ENCODE measurements around the gene NPRL2. TPM values are rescaled to one million over a fixed set of nuclear protein-coding genes. Genes with fewer than 3 reads are reported as not detected.
A peak's percentile ranks its signal among the peaks of the same experiment; 100 is the strongest.

The NPRL2 gene
- total and polyA plus RNA-seq, 5 experiments from 2014 or later: 36.2 to 63.8 (median 45.3) TPM

DNA sequence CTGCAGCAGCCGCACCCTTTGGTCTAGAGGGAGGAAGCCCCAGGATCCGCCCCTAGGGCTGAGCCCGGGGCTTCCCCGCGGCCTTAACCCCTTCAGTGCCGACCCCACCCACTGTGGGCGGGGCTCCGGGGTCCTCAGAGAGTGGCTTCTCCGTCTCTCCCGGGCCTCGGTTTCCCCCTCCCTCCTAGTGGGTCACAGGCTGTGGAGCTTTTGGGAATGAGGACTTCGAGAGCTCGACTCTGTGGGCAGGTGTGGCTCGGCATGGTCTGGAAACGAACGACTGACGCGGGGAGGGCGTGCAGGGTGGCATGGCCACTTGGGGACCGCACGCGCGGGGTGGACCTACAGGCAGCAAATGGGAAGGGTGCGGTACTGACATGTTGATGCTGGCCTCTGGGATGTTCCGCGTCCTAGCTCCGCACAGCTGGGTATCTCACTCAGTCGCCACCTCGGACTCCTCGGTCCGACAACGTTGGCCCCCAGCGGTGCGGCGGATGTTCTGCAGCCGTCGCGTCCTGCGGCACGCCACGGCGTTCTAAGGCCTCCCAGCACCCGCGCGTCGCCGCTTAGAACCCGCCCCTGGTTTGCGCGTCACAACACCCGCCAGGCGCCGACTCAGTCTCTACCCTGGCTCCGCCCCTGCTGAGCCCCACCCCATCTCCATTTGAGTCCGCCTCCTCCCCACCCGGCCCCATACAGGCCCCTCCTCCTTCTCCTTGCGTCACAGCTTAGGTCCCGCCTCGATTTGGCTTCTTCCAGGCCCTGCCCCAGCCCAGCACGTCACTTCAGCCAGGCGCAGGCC lies 51.5 kb downstream of the NPRL2 start, which contains the start of the genes HYAL3 and NAA80:
TSS of gene HYAL3 (minus strand) at position 570 of the 802 bp plus-strand sequence. CDS start 3,803 bp downstream, outside the sequence.
TSS of gene NAA80 (minus strand) at position 570 of the 802 bp plus-strand sequence. CDS start 1,942 bp downstream, outside the sequence.
- Mint-ChIP-seq H3K27me3 (no peaks in the 10 kb centered on the region), H3K4me3 (peak within 1 kb of the TSS; percentile 95 to 99 (median 97)), H3K9me3 (no peaks in the 10 kb centered on the region), H3K4me1 (peaks cover 19 to 41% (median 34%) of the 10 kb centered on the region in 4 donors), H3K36me3 (peaks cover 0 to 6% (median 0%) of the 10 kb centered on the region in 3 donors), H3K27ac (peak within 1 kb of the TSS; percentile 95 to 100 (median 99))
- POLR2A ChIA-PET: interaction anchor here (0.5 to 3.1 kb wide), 28 partner anchors 8 to 359 kb away, joined by 3 to 44 read pairs (median 5); partner anchors contain the start of genes CYB561D2, GNAI2, HEMK1 and NPRL2
- DNase-seq (peak; percentile 95 to 100 (median 99)), ATAC-seq (peak; percentile 85 to 86)

DNA sequence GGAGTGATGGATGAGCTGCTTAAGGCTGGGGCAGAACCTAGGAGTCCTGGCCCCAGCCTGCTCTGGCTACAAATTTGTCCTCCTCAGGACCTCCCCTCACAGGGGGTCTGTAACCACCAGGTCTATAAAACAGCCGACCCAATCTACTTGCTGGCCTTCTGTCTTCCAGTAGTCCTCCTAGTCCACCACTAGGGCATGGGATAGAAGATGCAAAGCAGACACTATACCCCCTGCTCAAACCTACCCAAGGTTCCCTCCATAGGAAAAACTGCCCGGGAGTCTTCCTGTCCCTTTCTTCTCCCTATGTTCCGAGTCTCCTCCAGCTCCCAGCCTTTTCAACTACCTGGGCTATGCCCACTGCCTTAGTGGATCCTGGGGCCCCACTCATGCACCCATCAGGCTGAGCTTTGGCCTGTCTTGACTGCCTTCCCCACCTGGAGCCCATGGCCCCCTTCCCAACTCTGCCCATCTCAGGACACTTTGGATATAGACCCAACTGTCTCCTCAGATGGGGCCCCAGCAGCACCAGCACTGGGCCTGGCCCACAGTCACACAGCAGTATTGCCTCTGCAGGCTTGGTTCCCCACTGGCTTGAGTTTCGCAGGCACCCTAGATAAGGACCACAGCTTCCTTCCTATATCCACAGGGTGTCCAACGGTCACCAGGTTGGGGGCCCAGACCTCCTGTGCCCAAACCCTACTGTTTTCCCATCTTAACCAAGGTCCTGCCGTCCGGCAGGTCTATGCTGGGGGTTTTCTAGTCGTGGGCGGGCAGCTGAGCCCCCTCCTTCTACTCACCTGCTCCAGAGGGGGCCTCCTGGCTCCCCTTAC lies 52.5 kb downstream of the NPRL2 start:
- POLR2A ChIA-PET: interaction anchor here (0.6 to 3.1 kb wide), 21 partner anchors 9 to 484 kb away, joined by 3 to 44 read pairs (median 9); partner anchors contain the start of genes CYB561D2, GNAI2, HEMK1 and NPRL2
- DNase-seq (peak in 1 of 10 donors; percentile 17), ATAC-seq (no peak)
- Mint-ChIP-seq H3K9me3 (no peaks in the 10 kb centered on the region), H3K4me1 (peaks cover 19 to 44% (median 35%) of the 10 kb centered on the region in 4 donors), H3K27ac (peak overlapping the region in 9 of 10 donors; percentile 75 to 100 (median 99)), H3K36me3 (peaks cover 0 to 6% (median 0%) of the 10 kb centered on the region in 3 donors), H3K4me3 (peak overlapping the region; percentile 95 to 99 (median 97)), H3K27me3 (no peaks in the 10 kb centered on the region)

DNA sequence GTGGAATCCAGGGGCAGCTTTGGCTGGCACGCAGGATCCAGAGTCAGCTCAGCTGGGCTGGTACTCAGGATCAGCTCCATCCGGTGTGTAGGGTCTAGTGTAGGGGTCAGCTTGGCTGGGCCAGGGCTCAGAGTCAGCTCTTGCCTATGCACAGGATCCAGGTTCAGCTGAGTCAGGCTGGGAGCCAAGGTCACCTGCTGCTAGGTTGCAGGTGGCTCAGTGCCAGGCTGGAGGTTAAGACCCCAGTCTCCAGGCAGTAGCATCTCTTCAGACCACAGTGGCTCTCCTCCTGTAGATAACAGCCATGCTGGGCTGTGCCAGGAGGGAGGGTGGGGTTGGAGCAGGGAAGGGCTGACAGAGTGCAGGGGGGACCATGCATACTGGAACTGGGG lies 53.2 kb downstream of the NPRL2 start:
- DNase-seq (no peak), ATAC-seq (no peak)
- peaks cover 25 to 47% (median 42%) of the 10 kb centered on the region in 4 donors for H3K4me1 Mint-ChIP-seq
- POLR2A ChIA-PET: interaction anchor here (0.7 to 2.9 kb wide), 7 partner anchors 8 to 53 kb away, joined by 3 to 19 read pairs (median 9); partner anchors contain the start of genes CYB561D2 and NPRL2
- peak overlapping the region in 4 of 10 donors; percentile 95 to 98 (median 96) for H3K4me3 Mint-ChIP-seq
- peak overlapping the region in 6 of 10 donors; percentile 68 to 100 (median 98) for H3K27ac Mint-ChIP-seq
- H3K36me3 Mint-ChIP-seq: peaks cover 0 to 6% (median 0%) of the 10 kb centered on the region in 3 donors
- H3K9me3 Mint-ChIP-seq: no peaks in the 10 kb centered on the region
- H3K27me3 Mint-ChIP-seq: no peaks in the 10 kb centered on the region

Other genes starting within 250 kb of the NPRL2 start
- gene SEMA3F, start 195.5 kb downstream of the NPRL2 start, total RNA-seq: not detected
- not detected for gene SEMA3F, start 195.5 kb downstream of the NPRL2 start, polyA plus RNA-seq
- gene GNAT1, start 159.2 kb downstream of the NPRL2 start, total RNA-seq: not detected
- gene GNAT1, start 159.2 kb downstream of the NPRL2 start, polyA plus RNA-seq: not detected
- not detected for gene SLC38A3, start 145.5 kb downstream of the NPRL2 start, total RNA-seq
- gene SLC38A3, start 145.5 kb downstream of the NPRL2 start, polyA plus RNA-seq: not detected
- 100 to 1,000 TPM; 253 to 258 TPM for gene GNAI2, start 114.6 kb downstream of the NPRL2 start, total RNA-seq
- gene GNAI2, start 114.6 kb downstream of the NPRL2 start, polyA plus RNA-seq: 100 to 1,000 TPM; 405 to 534 (median 417) TPM
- 1 to 10 TPM; 1.0 to 1.1 TPM for gene SEMA3B, start 81.6 kb downstream of the NPRL2 start, total RNA-seq
- gene SEMA3B, start 81.6 kb downstream of the NPRL2 start, polyA plus RNA-seq: under 1 TPM in 1 of 3 donors, not detected in 2; 0.09 TPM
- not detected for gene LSMEM2, start 71.7 kb downstream of the NPRL2 start, total RNA-seq
- gene LSMEM2, start 71.7 kb downstream of the NPRL2 start, polyA plus RNA-seq: under 1 TPM in 2 of 3 donors, not detected in 1; 0.15 to 0.21 TPM
- 10 to 100 TPM; 68.9 TPM for gene IFRD2, start 58.3 kb downstream of the NPRL2 start, total RNA-seq
- gene IFRD2, start 58.3 kb downstream of the NPRL2 start, polyA plus RNA-seq: 10 to 100 TPM; 59.4 to 69.7 (median 60.7) TPM
- 1 to 10 TPM; 3.2 to 4.7 TPM for gene HYAL3, start 51.4 kb downstream of the NPRL2 start, total RNA-seq
- 1 to 10 TPM; 2.5 to 3.8 (median 3.0) TPM for gene HYAL3, start 51.4 kb downstream of the NPRL2 start, polyA plus RNA-seq
- gene NAA80, start 51.4 kb downstream of the NPRL2 start, total RNA-seq: 10 to 100 TPM; 33.8 to 36.8 TPM
- 10 to 100 TPM; 10.8 to 18.7 (median 17.4) TPM for gene NAA80, start 51.4 kb downstream of the NPRL2 start, polyA plus RNA-seq
- under 1 TPM; 0.16 to 0.39 TPM for gene HYAL1, start 47.2 kb downstream of the NPRL2 start, total RNA-seq
- gene HYAL1, start 47.2 kb downstream of the NPRL2 start, polyA plus RNA-seq: under 1 TPM in 2 of 3 donors, not detected in 1; 0.54 to 0.75 TPM
- 1 to 10 TPM; 2.0 to 2.5 TPM for gene HYAL2, start 28.0 kb downstream of the NPRL2 start, total RNA-seq
- 1 to 10 TPM; 1.8 to 6.1 (median 3.4) TPM for gene HYAL2, start 28.0 kb downstream of the NPRL2 start, polyA plus RNA-seq
- 10 to 100 TPM; 21.8 to 22.7 TPM for gene TUSC2, start 22.6 kb downstream of the NPRL2 start, total RNA-seq
- 10 to 100 TPM; 48.4 to 54.3 (median 53.7) TPM for gene TUSC2, start 22.6 kb downstream of the NPRL2 start, polyA plus RNA-seq
- 10 to 100 TPM; 67.3 to 70.8 TPM for gene RASSF1, start 9.9 kb downstream of the NPRL2 start, total RNA-seq
- 10 to 100 TPM; 50.8 to 87.6 (median 68.1) TPM for gene RASSF1, start 9.9 kb downstream of the NPRL2 start, polyA plus RNA-seq
- 1 to 10 TPM; 3.6 to 4.0 TPM for gene ZMYND10, start 5.0 kb downstream of the NPRL2 start, total RNA-seq
- not detected for gene ZMYND10, start 5.0 kb downstream of the NPRL2 start, polyA plus RNA-seq
- gene CYB561D2, start 87 bp upstream of the NPRL2 start, total RNA-seq: 10 to 100 TPM; 29.7 to 34.5 TPM
- 10 to 100 TPM; 45.5 to 48.2 (median 47.7) TPM for gene CYB561D2, start 87 bp upstream of the NPRL2 start, polyA plus RNA-seq
- gene TMEM115, start 8.7 kb upstream of the NPRL2 start, total RNA-seq: 10 to 100 TPM; 28.7 to 29.8 TPM
- gene TMEM115, start 8.7 kb upstream of the NPRL2 start, polyA plus RNA-seq: 10 to 100 TPM; 15.2 to 29.2 (median 20.3) TPM
- 1 to 10 TPM; 4.0 to 4.9 TPM for gene CACNA2D2, start 152.9 kb upstream of the NPRL2 start, total RNA-seq
- 1 to 10 TPM in 1 of 3 donors, under 1 TPM in 2; 0.40 to 1.5 (median 0.40) TPM for gene CACNA2D2, start 152.9 kb upstream of the NPRL2 start, polyA plus RNA-seq
- gene C3orf18, start 217.0 kb upstream of the NPRL2 start, total RNA-seq: 10 to 100 TPM; 17.7 to 18.4 TPM
- 10 to 100 TPM; 14.1 to 17.3 (median 14.2) TPM for gene C3orf18, start 217.0 kb upstream of the NPRL2 start, polyA plus RNA-seq
- 10 to 100 TPM; 65.1 to 67.1 TPM for gene HEMK1, start 218.7 kb upstream of the NPRL2 start, total RNA-seq
- 10 to 100 TPM; 20.2 to 43.1 (median 30.3) TPM for gene HEMK1, start 218.7 kb upstream of the NPRL2 start, polyA plus RNA-seq

All from naive thymus-derived CD8-positive, alpha-beta T cell (primary cell).